ENCODE results near the gene CADPS. TPM values are rescaled to one million over a fixed set of nuclear protein-coding genes. Genes with fewer than 3 reads are reported as not detected.

The CADPS gene
- total and polyA plus RNA-seq, 9 of the 15 experiments (the other 6 are each of a cell fraction or from before 2014, with no cell fraction given): not detected

GRCh38 chr3:62703451-62704167 lies 171.6 kb downstream of the CADPS start:
- ChIA-PET CTCF (ENCODE audit: low intra/inter-chr PET ratio) (no interaction called here), POLR2A (no interaction called here)
- in situ Hi-C loops (cut with MboI) (no loop called here), intact Hi-C loops (cut with micrococcal nuclease) (no loop called here)
- Histone ChIP-seq H3K9me3 (replicated peaks; ENCODE audit: control insufficient read depth, insufficient read depth, low read depth, low read length) (no peaks in the 10 kb centered on the region), H3K4me3 (no peak overlapping the region), H3K79me2 (ENCODE audit: control insufficient read depth, insufficient read depth, low read length) (no peaks in the 10 kb centered on the region), H3K9ac (ENCODE audit: insufficient read depth in 1 of 2, low read depth in 2 of 2, low read length in 2 of 2) (no peak overlapping the region), H3K4me1 (replicated peaks in 1 of 2; ENCODE audit: control insufficient read depth in 2 of 2, insufficient read depth in 2 of 2, low read length in 2 of 2) (no peaks in the 10 kb centered on the region), H3K9me1 (ENCODE audit: control insufficient read depth, insufficient read depth, low read length) (no peaks in the 10 kb centered on the region), H3K27me3 (ENCODE audit: control insufficient read depth in 2 of 2, insufficient read depth in 2 of 2, low read length in 2 of 2) (no peaks in the 10 kb centered on the region), H2AFZ (ENCODE audit: low read depth, low read length) (no peak overlapping the region), H3K4me2 (ENCODE audit: insufficient read depth, low read length) (no peak overlapping the region), H3K36me3 (ENCODE audit: control insufficient read depth, insufficient read depth, low read length) (no peaks in the 10 kb centered on the region), H3K27ac (ENCODE audit: extremely low read depth, low read depth, low read length) (no peak overlapping the region), H4K20me1 (replicated peaks; ENCODE audit: control insufficient read depth, insufficient read depth, low read length) (no peaks in the 10 kb centered on the region; the same call in 1 of the 2 replicates)
- TF ChIP-seq SRSF3 (IDR thresholded peaks at IDR 0.05; ENCODE audit: insufficient read depth, low read length): no peak
- TF ChIP-seq SRSF9 (IDR thresholded peaks at IDR 0.05; ENCODE audit: borderline replicate concordance, low read depth, low read length): no peak
- no peak for TF ChIP-seq ZNF436 (CRISPR knock-in tag; IDR thresholded peaks at IDR 0.05)
- no peak for TF ChIP-seq TEAD4 (IDR thresholded peaks at IDR 0.05; ENCODE audit: low read length)
- TF ChIP-seq TEAD4 (CRISPR knock-in tag; IDR thresholded peaks at IDR 0.05; ENCODE audit: borderline replicate concordance): no peak
- no peak for TF ChIP-seq PHF8 (IDR thresholded peaks at IDR 0.05; ENCODE audit: borderline replicate concordance, low read length)
- no peak for TF ChIP-seq CLOCK (CRISPR knock-in tag; IDR thresholded peaks at IDR 0.05; ENCODE audit: borderline replicate concordance)
- 0% methylated on average over 4 of the region's 4 CpGs for WGBS (ENCODE audit: insufficient coverage, low coverage, missing lambda C conversion rate)
- no peak for FAIRE-seq
- no peak for ATAC-seq
- DNase-seq (ENCODE audit: extremely low read depth in 1 of 4, low spot score in 3 of 4): no peak
- no TSS peak for BruUV-seq (replicated peaks)

Measured in K562 (cell line).